ENCODE data around the gene HEXD. TPM values are rescaled to one million over a fixed set of nuclear protein-coding genes. Genes with fewer than 3 reads are reported as not detected.
"Not testable (repeated sequence)": the region's sequence is repeated elsewhere in the genome, so short reads cannot be mapped to it uniquely, and the experiment has no call there.

Gene HEXD
- total RNA-seq, 1 donor from 2014 or later = 21.9 TPM

DNA sequence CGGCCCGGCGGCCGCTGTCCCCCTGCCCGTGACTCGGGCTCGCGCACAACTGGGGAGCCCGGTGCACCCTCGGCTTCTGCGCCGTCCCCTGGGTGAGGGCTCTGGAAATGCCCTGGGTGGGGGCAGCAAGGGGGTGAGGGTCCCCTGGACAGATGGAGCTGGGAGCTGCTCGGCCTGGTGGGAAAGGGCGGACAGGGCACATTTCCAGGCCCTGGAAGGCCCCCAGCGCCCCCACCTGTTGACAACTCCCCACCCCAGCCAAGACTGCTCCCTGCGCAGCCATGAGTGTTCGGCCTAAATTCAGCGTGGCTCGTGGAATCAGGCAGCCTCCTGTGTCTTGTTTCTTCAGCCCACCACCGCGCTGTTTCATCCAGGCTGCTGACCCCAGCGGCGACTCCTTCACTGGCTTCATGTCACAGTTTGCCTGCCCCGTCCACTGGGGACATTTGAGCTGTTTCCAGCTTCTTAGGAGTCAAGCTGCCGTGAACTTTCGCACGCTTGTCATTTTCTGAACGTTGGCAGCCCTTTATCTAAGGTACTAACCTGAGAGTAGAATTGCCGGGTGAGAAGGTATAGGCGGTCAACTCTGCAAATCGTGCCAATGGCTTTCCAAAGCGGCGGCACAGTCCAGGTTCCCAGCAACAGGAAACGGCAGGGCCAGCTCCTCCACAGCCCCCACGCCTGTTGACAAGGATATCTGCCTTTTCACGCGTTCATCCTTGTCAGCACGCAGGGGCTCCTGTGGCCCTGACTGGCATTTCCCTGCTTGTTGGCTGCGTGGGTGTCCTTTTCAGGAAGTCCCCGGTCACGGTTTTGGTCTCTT is 45.7 kb upstream of the HEXD start:
- peaks cover 33% of the 10 kb centered on the region for H3K27me3 Mint-ChIP-seq (ENCODE audit: unreplicated experiment)
- TF ChIP-seq, protein P1, sequence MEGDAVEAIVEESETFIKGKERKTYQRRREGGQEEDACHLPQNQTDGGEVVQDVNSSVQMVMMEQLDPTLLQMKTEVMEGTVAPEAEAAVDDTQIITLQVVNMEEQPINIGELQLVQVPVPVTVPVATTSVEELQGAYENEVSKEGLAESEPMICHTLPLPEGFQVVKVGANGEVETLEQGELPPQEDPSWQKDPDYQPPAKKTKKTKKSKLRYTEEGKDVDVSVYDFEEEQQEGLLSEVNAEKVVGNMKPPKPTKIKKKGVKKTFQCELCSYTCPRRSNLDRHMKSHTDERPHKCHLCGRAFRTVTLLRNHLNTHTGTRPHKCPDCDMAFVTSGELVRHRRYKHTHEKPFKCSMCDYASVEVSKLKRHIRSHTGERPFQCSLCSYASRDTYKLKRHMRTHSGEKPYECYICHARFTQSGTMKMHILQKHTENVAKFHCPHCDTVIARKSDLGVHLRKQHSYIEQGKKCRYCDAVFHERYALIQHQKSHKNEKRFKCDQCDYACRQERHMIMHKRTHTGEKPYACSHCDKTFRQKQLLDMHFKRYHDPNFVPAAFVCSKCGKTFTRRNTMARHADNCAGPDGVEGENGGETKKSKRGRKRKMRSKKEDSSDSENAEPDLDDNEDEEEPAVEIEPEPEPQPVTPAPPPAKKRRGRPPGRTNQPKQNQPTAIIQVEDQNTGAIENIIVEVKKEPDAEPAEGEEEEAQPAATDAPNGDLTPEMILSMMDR (IDR thresholded peaks at IDR 0.05) = no peak
- peaks cover 11% of the 10 kb centered on the region for H3K4me1 Mint-ChIP-seq (ENCODE audit: unreplicated experiment)
- no peaks in the 10 kb centered on the region for H3K9me3 Mint-ChIP-seq (ENCODE audit: unreplicated experiment)
- no peak overlapping the region for H3K27ac Mint-ChIP-seq (ENCODE audit: unreplicated experiment)
- H3K36me3 Mint-ChIP-seq (ENCODE audit: unreplicated experiment) = no peaks in the 10 kb centered on the region
- no peak overlapping the region for H3K4me3 Mint-ChIP-seq (ENCODE audit: unreplicated experiment)
- DNase-seq (ENCODE audit: extremely low spot score, unreplicated experiment) = no peak

DNA sequence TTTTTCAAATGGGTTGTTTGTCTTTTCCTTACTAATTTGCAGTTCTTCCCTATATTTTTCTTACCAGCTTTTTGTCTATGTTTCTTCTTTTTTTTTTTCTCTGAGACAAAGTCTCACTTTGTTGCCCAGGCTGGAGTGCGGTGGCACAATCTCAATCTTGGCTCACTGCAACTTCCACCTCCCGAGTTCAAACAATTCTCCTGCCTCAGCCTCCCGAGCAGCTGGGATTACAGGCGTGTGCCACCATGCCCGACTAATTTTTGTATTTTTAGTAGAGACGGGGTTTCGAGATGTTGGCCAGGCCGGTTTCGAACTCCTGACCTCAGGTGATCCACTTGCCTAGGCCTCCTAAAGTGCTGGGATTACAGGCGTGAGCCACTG is 45.1 kb upstream of the HEXD start:
- DNase-seq (ENCODE audit: extremely low spot score, unreplicated experiment); H3K36me3 Mint-ChIP-seq (ENCODE audit: unreplicated experiment); H3K9me3 Mint-ChIP-seq (ENCODE audit: unreplicated experiment); H3K27ac Mint-ChIP-seq (ENCODE audit: unreplicated experiment); H3K4me3 Mint-ChIP-seq (ENCODE audit: unreplicated experiment): not testable (repeated sequence)
- H3K4me1 Mint-ChIP-seq (ENCODE audit: unreplicated experiment) = peaks cover 11% of the 10 kb centered on the region
- H3K27me3 Mint-ChIP-seq (ENCODE audit: unreplicated experiment) = peaks cover 27% of the 10 kb centered on the region

DNA sequence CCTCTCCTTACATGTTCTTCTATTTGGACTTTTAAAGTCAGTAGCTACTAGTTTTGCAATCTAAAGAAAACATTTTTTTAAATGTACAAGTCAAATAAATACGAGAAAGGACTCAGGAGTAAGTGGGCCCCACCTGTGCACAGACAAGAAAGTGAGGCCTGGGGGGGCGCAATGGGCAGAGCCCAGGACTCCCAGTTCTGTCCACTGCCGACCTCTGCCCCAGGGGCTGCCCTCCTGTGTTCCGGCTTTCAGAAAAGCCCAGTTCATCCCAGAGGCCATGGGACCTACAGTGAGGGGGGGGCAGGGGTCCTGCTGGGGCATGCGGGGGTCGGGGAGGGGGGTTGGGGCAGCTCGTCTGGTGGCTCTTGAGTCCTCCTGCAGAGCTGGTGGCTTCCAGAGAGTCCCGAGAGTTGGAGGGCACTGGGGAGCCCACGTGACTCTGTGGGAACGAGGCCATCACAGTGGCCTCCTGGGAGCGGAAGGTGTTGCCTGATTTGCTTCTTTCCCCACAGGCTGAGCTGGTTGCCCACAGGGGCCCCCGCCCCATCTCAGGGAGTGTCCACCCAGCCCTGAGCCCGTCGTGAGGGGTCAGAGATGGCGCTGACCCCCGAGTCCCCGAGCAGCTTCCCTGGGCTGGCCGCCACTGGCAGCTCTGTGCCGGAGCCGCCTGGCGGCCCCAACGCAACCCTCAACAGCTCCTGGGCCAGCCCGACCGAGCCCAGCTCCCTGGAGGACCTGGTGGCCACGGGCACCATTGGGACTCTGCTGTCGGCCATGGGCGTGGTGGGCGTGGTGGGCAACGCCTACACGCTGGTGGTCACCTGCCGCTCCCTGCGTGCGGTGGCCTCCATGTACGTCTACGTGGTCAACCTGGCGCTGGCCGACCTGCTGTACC is 44.2 kb upstream of the HEXD start:
- no peaks in the 10 kb centered on the region for H3K9me3 Mint-ChIP-seq (ENCODE audit: unreplicated experiment)
- no peak for DNase-seq (ENCODE audit: extremely low spot score, unreplicated experiment)
- peaks cover 11% of the 10 kb centered on the region for H3K4me1 Mint-ChIP-seq (ENCODE audit: unreplicated experiment)
- H3K27ac Mint-ChIP-seq (ENCODE audit: unreplicated experiment) = no peak overlapping the region
- peaks cover 28% of the 10 kb centered on the region for H3K27me3 Mint-ChIP-seq (ENCODE audit: unreplicated experiment)
- TF ChIP-seq, protein P1 (IDR thresholded peaks at IDR 0.05) = no peak
- no peak overlapping the region for H3K4me3 Mint-ChIP-seq (ENCODE audit: unreplicated experiment)
- H3K36me3 Mint-ChIP-seq (ENCODE audit: unreplicated experiment) = no peaks in the 10 kb centered on the region

DNA sequence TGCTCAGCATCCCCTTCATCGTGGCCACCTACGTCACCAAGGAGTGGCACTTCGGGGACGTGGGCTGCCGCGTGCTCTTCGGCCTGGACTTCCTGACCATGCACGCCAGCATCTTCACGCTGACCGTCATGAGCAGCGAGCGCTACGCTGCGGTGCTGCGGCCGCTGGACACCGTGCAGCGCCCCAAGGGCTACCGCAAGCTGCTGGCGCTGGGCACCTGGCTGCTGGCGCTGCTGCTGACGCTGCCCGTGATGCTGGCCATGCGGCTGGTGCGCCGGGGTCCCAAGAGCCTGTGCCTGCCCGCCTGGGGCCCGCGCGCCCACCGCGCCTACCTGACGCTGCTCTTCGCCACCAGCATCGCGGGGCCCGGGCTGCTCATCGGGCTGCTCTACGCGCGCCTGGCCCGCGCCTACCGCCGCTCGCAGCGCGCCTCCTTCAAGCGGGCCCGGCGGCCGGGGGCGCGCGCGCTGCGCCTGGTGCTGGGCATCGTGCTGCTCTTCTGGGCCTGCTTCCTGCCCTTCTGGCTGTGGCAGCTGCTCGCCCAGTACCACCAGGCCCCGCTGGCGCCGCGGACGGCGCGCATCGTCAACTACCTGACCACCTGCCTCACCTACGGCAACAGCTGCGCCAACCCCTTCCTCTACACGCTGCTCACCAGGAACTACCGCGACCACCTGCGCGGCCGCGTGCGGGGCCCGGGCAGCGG is 43.4 kb upstream of the HEXD start:
- H3K27ac Mint-ChIP-seq (ENCODE audit: unreplicated experiment) = no peak overlapping the region
- H3K9me3 Mint-ChIP-seq (ENCODE audit: unreplicated experiment) = no peaks in the 10 kb centered on the region
- H3K36me3 Mint-ChIP-seq (ENCODE audit: unreplicated experiment) = no peaks in the 10 kb centered on the region
- TF ChIP-seq, protein P1 (IDR thresholded peaks at IDR 0.05) = no peak
- H3K27me3 Mint-ChIP-seq (ENCODE audit: unreplicated experiment) = peaks cover 25% of the 10 kb centered on the region
- no peak overlapping the region for H3K4me3 Mint-ChIP-seq (ENCODE audit: unreplicated experiment)
- peaks cover 10% of the 10 kb centered on the region for H3K4me1 Mint-ChIP-seq (ENCODE audit: unreplicated experiment)
- DNase-seq (ENCODE audit: extremely low spot score, unreplicated experiment) = no peak

DNA sequence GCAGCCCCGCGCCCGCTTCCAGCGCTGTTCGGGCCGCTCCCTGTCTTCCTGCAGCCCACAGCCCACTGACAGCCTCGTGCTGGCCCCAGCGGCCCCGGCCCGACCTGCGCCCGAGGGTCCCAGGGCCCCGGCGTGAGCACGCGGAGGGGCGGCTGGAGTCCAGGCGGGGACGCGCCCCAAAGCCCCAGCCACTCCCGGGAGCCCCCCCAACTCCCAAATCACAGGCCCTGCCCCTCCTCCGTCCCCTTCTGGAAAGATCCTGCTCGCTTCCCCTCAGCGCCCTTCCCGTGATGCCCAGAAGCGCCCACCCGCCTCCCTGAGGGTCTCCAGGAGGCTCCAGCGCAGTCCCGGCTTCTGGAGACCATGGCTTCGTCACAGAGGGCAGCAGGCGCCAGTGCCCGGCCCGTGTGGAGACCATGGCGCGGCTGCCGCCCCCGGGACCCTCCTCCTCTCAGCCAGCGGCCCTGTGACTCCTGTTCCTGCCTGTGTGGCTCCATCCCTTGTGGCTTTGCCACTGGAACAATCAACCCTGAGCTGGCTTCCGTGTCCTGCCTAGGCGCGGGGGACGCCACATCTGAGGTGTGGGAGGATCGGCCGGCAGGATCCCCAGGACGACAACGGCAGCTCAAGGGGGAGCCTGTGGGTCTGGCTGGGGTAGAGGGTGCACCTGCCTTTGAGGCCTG is 42.6 kb upstream of the HEXD start:
- Mint-ChIP-seq H3K4me3 (ENCODE audit: unreplicated experiment) (no peak overlapping the region), H3K27ac (ENCODE audit: unreplicated experiment) (no peak overlapping the region), H3K4me1 (ENCODE audit: unreplicated experiment) (peaks cover 7% of the 10 kb centered on the region), H3K36me3 (ENCODE audit: unreplicated experiment) (no peaks in the 10 kb centered on the region), H3K27me3 (ENCODE audit: unreplicated experiment) (peaks cover 25% of the 10 kb centered on the region), H3K9me3 (ENCODE audit: unreplicated experiment) (no peaks in the 10 kb centered on the region)
- TF ChIP-seq, protein P1 (IDR thresholded peaks at IDR 0.05) = no peak
- DNase-seq (ENCODE audit: extremely low spot score, unreplicated experiment) = no peak

Data from osteocyte (in vitro differentiated cells).